Measurements from ENCODE around the gene NEDD9.

- TF ChIP-seq CTCF (IDR thresholded peaks at IDR 0.05; ENCODE audit: insufficient read depth, low read length): no peak
- no peak for TF ChIP-seq REST (IDR thresholded peaks at IDR 0.05; ENCODE audit: insufficient replicate concordance, low read depth)
- TF ChIP-seq GABPA (IDR thresholded peaks at IDR 0.05; ENCODE audit: low read depth): no peak
- no peak for TF ChIP-seq POLR2AphosphoS5 (IDR thresholded peaks at IDR 0.05; ENCODE audit: low read depth)
Observed at GRCh38 chr6:11168091-11168635, 64.3 kb downstream of the NEDD9 start.

All from HL-60 (cell line).